HG03139 (cell line): Measurements from ENCODE around the gene DDX27.
"Not testable (repeated sequence)": the region's sequence is repeated elsewhere in the genome, so short reads cannot be mapped to it uniquely, and the experiment has no call there.

Experiments
- ATAC-seq: cut with Tn5 transposase; IDR thresholded peaks from one replicate; pipeline ENCODE4 v1.9.1; 2021; ENCODE audit not compliant: unreplicated experiment

The DDX27 gene

DNA sequence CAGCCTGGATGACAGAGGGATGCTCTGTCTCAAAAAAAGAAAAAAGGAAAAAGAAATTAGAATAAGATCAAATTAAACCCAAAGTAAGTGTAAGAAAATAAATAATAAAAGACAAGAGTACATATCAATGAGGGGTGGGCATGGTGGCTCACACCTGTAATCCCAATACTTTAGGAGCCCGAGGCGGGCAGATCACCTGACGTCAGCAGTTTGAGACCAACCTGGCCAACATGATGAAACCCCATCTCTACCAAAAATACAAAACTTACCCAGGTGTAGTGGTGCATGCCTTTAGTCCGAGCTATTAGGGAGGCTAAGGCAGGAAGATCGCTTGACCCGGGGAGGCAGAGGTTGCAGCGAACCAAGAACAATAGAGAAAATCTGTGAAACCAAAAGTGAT is 16.2 kb upstream of the DDX27 start:
- no peak for ATAC-seq

DNA sequence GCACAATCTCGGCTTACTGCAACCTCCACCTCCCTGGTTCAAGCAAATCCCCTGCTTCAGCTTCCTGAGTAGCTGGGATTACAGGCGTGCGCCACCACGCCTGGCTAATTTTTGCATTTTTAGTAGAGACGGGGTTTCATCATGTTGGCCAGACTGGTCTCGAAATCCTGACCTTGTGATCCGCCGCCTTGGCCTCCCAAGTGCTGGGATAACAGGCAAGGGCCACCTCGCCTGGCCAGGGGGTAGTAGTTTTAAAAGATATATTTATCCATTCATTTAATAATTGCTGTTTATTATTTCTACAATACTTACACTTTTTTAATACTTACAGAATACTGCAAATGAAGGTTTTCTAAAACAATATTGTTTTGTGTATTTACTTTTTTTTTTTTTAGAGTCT is 15.5 kb upstream of the DDX27 start:
- no peak for ATAC-seq

DNA sequence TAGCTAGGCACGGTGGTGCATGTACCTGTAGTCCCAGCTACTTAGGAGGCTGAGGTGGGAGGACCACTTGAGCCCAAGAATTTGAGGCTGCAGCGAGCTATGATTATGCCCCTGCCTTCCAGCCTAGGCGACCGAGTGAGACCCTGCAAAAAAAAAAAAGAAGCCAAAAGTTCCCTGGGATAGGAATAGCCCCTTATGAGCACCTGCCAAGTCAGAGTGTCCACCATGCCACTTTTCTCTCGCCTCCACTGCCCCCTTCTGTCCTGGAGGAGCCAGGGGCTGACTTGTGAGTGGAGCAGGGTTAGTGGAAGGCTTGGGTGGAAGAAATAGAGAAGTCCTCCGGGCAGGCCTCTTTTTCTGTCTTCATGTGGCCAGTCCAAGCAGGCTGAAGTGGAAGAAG is 12.1 kb upstream of the DDX27 start:
- ATAC-seq: no peak

DNA sequence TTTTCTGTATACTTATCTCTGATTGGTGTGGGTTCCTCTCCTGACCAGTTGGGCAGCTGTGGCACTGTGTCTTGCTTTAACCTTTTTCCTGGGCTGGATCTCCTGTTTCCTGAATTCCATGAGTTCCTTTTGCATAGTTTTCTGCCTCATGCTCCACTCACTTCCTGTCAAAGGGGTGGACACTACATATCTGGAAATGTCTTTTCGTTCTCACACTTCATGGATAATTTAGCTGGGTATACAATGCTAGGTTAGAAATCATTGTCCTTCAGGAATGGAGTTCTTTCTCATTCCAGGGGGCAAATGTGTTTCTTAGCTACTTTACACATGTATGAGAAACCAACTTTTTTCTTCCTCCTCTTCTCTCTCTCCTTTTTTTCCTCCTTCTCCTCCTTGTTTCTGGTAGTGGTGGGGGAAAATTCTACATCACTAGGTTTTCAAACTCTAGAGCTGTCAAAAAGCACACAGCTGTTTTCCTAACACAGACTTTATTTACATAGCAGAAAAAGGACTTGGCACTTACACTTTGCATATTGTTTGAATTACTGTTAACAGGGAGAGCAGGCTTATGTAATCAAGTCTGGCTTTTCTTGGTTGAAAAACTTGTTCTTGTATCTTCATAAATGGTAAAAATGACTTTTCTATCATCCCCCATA is 9.0 kb upstream of the DDX27 start:
- ATAC-seq: no peak

DNA sequence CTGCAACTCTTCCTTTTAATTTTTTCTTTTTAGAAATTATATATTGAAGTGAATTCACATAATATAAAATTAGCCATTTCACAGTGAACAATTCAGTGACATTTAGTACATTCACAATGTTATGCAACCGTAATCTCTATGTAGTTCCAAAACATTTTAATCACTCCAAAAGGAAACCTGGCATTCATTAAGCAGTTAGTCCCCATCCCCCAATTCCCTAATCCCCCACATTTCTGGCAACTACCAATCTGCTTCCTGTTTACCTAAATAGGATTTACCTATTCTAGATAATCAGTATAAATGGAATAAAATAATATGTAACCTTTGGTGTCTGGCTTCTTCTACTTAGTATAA is 8.5 kb upstream of the DDX27 start:
- no peak for ATAC-seq

DNA sequence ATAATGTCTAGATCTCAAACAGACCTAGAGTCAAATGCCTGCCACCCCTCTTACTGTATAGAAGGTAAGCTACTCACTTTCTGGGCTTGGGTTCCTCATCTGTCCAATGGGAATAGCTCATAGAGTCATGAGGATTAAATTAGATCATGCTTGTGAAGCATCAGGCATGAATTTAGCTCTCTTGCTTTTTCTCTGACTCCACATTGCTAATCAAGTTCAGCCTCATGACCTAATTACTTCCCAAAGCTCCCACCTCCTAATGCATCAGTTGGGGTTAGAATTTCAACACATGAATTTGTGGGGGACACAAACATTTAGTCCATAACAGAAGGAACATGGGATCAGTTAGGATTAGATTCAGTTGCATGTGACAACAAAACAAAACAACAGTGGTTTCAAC is 4.6 kb upstream of the DDX27 start:
- ATAC-seq: no peak

DNA sequence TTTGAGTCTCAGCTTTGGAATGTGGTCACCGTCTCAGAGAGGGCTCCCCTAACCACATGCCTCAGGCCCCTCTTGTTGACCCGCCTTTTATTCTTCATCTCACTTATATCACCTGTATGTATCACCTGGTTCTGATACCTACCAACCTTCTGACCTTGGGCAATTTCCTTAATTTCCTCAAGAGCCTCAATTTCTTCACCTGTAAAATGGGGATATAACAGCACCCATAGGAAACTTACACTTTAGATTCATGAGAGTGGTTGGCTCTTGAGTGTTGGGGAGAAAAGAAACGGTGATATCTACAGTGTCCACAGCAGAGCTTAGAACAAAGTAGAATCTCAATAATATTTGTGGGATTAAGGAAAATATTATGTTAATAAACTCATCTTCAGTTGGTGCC is 4.0 kb upstream of the DDX27 start:
- ATAC-seq: no peak

DNA sequence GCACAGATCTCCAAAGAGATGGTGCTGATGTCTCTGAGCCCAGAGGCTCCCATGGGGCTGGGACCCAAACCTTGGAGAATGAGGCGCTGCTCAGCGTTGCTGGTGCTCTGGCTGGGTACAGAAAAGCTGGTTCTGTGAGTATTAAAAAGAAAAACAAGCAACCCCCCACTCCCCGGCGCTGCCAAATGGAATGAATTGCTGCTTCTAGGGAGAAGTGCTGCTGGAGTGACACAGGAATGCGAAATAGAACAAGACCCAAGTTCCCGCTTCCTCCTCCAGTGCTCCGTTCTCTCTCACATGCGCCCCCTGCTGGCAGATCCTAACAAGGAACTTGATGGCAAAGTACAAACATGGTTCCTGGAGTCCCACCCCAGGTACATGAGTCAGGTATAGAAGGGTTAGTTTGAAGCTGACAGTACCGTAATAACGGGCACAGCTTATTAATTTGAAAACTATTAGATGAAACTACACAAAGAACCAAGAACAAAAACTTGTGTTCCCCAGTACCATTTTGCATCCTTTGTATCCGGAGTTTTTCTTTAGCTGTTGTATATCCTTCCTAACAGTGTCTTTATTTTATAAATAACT is 2.1 kb upstream of the DDX27 start:
- ATAC-seq: no peak

DNA sequence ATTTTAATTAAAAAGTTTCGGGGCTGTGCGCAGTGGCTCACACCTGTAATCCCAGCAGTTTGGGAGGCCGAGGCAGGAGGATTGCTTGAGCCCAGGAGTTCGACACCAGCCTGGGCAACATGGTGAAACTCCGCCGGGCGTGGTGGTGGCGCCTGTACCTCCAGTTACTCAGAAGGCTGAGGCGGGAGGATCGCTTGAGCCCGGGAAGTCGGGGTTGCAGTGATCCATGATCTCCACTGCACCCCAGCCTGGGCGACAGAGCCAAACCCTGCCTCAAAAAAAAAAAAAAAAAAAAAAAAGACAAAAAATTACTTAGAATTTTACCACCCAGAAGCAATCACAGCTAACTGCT is 501 bp upstream of the DDX27 start:
- ATAC-seq: not testable (repeated sequence)

DNA sequence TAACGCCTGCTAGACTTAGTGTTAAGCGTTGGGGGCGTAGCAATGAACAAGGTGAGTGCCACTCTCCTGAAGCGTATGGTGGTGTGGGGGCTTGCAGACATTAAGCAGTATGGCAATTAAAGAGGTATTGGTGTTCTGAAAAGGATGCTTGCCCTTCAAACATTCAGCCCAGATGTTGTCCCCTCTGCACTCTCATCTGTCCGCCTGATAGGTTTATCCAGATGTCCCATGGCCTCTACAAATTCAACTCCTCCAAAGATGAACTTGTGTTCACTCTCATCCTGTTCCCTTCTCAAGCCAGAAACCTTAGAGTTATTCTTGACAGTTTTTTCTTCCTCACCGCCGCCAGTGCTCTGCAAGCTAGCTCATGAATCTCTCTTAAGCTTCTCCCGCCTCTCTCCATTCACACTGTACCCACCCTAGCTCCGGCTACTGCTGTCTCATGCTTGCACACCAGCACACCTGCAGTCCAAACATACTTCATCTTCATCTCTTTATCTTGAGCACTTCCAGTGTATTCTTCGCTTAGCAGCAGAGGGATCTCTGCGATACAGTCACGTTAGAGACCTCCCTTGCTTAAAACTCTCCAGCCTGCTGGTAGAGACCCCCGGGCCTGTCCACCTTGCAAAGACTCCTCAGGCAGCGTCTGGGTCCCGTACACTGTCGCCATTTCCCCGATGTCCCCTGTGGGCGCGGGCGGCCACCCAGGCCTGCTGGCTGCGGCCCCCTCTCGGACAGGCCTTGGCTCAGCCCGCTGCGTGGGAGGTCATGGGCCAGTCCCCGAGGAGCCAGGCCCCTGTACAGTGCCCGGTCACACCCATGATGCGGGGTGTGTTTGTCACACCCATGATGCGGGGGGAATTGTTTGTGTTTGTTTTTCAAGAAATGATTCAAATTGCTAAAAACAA is 962 bp downstream of the DDX27 start:
- no peak for ATAC-seq

DNA sequence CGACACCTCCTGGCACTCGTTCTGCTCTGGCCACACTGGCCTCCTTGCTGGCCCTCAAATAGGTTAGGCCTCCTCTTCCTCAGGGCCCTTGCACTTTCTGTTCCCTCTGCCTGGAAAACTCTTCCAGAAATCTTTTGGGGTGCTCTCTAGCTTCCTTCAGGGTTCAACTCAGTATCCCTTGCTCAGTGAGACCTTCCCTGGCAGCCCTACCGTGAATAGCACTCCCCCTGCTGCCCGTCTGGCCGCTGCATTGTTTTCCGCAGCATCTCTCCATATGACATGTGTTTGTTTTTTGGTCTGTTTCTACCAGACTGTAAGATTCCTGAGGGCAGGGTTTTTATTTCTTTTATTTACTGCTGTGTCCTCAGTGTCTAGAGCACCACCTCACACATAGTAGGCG is 6.7 kb downstream of the DDX27 start:
- no peak for ATAC-seq

DNA sequence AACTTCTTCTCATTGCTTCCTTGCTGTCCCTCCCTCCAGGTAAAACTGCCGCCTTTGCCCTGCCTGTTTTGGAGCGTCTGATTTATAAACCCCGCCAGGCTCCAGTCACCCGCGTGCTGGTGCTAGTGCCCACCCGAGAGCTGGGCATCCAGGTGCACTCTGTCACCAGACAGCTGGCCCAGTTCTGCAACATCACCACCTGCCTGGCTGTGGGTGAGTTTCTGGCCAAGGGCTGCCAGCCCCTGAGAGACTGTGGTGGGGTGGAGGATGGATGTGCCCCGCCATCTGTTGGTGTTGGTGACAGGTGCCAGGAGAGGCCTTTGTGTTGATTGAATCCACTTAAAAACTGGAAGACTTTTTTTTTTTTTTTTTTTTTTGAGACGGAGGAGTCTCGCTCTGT is 9.5 kb downstream of the DDX27 start:
- no peak for ATAC-seq

DNA sequence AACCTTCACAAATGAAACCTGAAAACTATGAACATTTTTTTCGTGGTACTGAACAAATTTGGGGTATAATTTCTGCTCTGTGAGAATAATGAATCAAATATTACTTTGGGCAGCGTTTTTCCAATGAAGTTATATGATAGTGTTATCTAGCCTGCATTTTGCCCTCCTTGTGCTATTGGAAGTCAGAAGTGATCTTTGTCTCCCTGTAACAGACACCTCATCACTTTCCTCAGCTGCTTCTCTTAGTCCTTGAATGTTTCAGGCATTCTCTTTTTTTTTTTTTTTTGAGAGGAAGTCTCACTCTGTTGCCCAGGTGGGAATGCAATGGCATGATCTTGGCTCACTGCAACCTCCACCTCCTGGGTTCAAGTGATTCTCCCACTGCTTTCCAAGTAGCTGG is 10.2 kb downstream of the DDX27 start:
- ATAC-seq: no peak

DNA sequence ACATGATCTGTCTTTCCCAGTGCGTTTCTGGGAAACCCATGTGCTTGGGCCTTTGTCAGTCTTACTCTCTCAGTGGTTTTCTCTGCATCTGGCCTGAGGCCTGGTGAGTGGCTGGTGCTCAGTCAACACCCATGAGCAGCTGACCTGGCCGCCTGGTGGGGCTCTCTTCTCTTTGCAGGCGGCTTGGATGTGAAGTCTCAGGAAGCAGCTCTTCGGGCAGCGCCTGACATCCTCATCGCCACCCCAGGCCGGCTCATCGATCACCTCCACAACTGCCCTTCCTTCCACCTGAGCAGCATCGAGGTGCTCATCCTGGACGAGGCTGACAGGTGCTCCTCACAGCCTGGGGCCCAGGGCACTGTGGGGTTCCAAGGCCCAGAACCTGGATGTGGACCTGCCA is 10.8 kb downstream of the DDX27 start:
- no peak for ATAC-seq

DNA sequence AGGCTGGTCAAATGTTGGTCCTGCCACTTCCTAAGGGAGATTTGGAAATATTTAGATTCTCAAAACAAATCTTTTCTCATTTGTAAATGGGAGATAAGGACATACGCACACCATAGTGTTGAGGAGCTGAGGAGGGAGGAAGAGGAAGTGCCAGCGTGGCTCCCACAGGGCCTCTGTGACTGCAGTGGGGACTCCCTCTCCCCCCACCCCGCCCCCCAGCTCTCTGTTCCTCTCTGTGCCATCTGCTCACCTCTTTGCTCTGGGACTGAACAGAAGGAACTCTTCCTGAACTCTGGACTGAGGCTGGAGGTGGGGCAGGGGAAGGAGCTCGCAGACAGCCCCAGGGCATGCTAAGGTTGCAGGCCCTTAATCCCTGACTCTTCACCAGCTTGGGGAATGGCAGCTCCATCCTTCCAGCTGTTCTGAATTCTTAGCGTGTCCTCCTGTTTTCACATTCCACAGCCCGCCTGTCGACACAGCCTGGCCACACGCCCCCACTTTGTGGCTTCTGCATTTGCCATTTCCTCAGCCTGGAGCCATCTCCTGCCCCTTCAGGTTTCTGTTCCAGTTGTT is 11.4 kb downstream of the DDX27 start:
- ATAC-seq: no peak

DNA sequence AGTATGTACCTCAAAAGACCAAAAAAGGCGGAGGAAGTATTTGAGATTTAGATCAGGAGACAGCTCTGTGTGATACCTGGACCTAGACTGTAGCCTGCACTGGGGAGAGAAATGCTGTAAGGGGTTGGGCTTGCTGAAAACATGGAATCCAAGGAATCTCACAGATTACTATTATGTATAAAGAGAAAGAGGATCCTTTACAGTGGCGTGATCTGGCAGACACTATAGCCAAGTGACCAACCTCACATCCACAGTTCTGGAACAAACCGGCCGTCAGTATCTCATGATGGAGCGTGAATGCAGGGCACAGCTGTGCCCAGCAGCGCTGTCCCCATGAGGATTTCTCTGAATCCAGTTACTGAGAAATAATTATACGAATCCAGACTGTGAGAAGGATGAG is 12.3 kb downstream of the DDX27 start:
- no peak for ATAC-seq

DNA sequence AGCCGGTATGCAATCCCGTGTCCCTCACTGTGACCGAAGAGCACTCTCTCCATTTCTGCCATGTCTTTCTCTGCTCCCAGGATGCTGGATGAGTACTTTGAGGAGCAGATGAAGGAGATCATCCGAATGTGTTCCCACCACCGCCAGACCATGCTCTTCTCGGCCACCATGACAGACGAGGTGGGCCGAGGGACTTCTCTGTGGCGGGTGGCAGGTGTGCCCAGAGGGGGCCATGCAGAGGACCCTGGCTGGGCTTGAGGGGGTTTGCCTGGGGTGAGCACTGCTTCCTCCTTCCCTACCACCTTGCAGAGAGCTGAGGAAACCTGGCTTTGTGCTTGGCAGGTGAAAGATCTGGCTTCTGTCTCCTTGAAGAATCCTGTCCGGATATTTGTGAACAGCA is 14.0 kb downstream of the DDX27 start:
- ATAC-seq: no peak

DNA sequence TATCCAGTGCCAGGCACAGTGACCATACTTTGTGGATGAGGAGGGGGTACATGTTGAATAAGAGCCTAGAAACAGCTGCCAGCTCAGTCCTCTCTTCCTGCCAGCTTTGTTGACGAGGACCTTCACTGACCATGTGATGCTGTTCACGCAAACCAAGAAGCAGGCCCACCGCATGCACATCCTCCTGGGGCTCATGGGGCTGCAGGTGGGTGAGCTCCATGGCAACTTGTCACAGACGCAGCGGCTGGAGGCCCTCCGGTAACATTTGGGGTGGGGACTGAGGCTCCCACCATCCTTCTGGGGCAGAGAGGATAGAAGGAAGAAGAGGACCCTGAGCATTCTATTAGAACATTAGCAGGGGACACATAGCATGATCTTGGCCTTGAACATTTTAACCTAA is 15.6 kb downstream of the DDX27 start:
- no peak for ATAC-seq

DNA sequence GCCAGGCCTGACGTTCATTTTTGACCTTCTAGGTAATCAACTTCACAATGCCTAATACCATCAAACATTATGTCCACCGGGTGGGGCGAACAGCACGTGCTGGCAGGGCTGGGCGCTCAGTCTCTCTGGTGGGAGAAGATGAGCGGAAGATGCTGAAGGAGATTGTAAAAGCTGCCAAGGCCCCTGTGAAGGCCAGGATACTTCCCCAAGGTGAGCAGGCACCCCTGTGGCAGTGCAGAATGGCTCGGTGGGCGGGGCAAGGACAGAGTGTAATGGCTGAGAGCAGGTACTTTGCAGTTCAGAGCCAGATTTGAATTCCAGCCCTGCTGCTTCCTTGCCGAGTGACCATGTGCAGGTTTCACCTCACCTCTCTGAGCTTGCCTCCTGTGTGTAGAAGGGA is 17.1 kb downstream of the DDX27 start:
- no peak for ATAC-seq

DNA sequence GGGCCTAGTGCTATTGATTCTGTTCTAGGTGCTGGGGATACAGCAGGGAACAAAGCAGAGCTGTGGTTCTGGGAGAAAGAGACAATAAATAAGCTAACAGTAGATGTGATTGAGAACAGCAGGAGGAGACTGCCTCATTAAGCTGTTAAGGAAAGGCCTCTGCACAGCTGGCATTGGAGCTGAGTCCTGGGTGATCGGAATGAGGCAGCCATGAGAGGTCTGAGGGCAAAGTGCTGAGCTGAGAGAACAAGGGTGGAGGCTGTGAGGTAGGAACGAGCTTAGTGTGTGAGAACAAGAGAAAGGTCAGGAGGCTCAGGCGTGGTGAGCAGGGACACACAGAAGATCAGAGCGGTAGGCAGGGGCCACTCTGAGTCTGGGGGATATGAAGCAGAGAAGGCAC is 18.3 kb downstream of the DDX27 start:
- no peak for ATAC-seq

DNA sequence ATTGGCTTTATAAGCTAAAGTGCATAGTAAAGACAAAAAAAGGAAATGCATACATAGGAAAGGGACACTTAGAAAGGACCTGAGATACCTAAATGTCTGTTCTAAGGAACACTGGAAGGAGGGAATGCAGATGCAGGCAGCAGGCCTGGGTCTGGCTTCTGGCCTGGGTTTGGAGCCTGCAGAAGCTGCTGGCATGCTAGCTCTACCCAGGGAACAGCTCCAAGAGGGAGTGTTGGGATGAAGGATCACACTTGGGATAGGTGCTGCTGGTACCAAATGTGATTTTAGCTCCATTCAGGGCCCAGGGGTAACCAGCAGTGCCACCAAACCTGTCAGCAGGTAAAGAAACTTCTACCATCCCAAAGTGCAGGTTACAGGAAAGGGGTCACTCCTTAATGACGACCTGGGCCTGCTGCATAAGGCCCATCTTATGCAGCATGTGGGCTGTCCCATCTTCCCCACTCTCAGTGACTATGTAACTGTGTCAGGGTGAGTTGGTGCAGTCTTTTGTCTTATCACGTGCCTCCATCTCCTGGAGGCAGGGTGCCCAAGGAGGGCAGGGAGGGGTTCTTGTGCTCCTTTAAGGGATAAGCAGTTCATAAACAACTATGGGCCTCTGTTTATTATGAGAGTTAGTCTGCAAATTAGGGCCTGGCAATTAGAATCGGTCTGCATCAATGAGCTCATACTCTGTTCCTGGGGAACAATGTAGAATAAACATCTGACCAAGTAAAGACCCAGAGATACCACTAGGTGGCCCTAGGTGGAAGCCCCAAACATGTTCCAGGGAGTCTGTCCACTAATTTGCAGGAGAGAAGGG is 26.9 kb downstream of the DDX27 start:
- no peak for ATAC-seq
